ENCODE results near the gene ARL8A. TPM values are rescaled to one million over a fixed set of nuclear protein-coding genes. Genes with fewer than 3 reads are reported as not detected.
"Not testable (repeated sequence)": the region's sequence is repeated elsewhere in the genome, so short reads cannot be mapped to it uniquely, and the experiment has no call there.

The ARL8A gene
- total RNA-seq, 4 donors from 2014 or later, result 36.5 to 68.4 (median 41.3) TPM

GRCh38 chr1:202121006-202121405 is 23.5 kb downstream of the ARL8A start:
- intact Hi-C loops (cut with DNase I; ENCODE audit: low total_unique reads), result no loop called here
- TF ChIP-seq POLR2A (IDR thresholded peaks at IDR 0.05) (no peak), CTCF (IDR thresholded peaks at IDR 0.05) (no peak)
- DNase-seq (ENCODE audit: low spot score in 2 of 2), result no peak
- 60 to 61% methylated on average over 7 of the region's 7 CpGs for whole genome bisulfite sequencing, 2 donors
- H3K4me3 ChIP-seq (ENCODE audit: low read depth, poor library complexity, severe bottlenecking), result no peak overlapping the region

- H3K4me3 ChIP-seq (ENCODE audit: low read depth, poor library complexity, severe bottlenecking), result no peak overlapping the region
- no peak for DNase-seq (ENCODE audit: low spot score in 2 of 2)
- no peak for TF ChIP-seq POLR2A (IDR thresholded peaks at IDR 0.05)
- no peak for TF ChIP-seq CTCF (IDR thresholded peaks at IDR 0.05)
- WGBS, 2 donors, result 73 to 76% methylated on average over 10 of the region's 10 CpGs
- intact Hi-C loops (cut with DNase I; ENCODE audit: low total_unique reads), result loop anchor here (5.0 kb wide), 1 partner anchor 116 kb away; no protein-coding TSS in a partner anchor
Measured at GRCh38 chr1:202117898-202118371, 26.6 kb downstream of the ARL8A start.

GRCh38 chr1:202116287-202116686 is 28.2 kb downstream of the ARL8A start:
- TF ChIP-seq POLR2A (IDR thresholded peaks at IDR 0.05), result no peak
- TF ChIP-seq CTCF (IDR thresholded peaks at IDR 0.05), result no peak
- H3K4me3 ChIP-seq (ENCODE audit: low read depth, poor library complexity, severe bottlenecking), result no peak overlapping the region
- WGBS, 2 donors, result 97 to 98% methylated on average over 8 of the region's 8 CpGs
- intact Hi-C loops (cut with DNase I; ENCODE audit: low total_unique reads), result loop anchor here (5.0 kb wide), 1 partner anchor 114 kb away; no protein-coding TSS in a partner anchor
- no peak for DNase-seq (ENCODE audit: low spot score in 2 of 2)

GRCh38 chr1:202113690-202114300 is 30.7 kb downstream of the ARL8A start:
- no peak for DNase-seq (ENCODE audit: low spot score in 2 of 2)
- intact Hi-C loops (cut with DNase I; ENCODE audit: low total_unique reads), result no loop called here
- no peak overlapping the region for H3K4me3 ChIP-seq (ENCODE audit: low read depth, poor library complexity, severe bottlenecking)
- WGBS, 2 donors, result 49 to 52% methylated on average over 2 of the region's 2 CpGs
- TF ChIP-seq POLR2A (IDR thresholded peaks at IDR 0.05) (no peak), CTCF (IDR thresholded peaks at IDR 0.05) (no peak)

GRCh38 chr1:202112859-202113689 is 31.5 kb downstream of the ARL8A start:
- whole genome bisulfite sequencing, 2 donors, result 5 to 14% methylated on average over 5 of the region's 5 CpGs
- intact Hi-C loops (cut with DNase I; ENCODE audit: low total_unique reads), result no loop called here
- DNase-seq (ENCODE audit: low spot score in 2 of 2), result no peak
- TF ChIP-seq CTCF (IDR thresholded peaks at IDR 0.05) (no peak), POLR2A (IDR thresholded peaks at IDR 0.05) (no peak)
- no peak overlapping the region for H3K4me3 ChIP-seq (ENCODE audit: low read depth, poor library complexity, severe bottlenecking)

GRCh38 chr1:202111589-202111988 is 32.9 kb downstream of the ARL8A start:
- H3K4me3 ChIP-seq (ENCODE audit: low read depth, poor library complexity, severe bottlenecking); intact Hi-C loops (cut with DNase I; ENCODE audit: low total_unique reads); DNase-seq (ENCODE audit: low spot score in 2 of 2): not testable (repeated sequence)
- 81 to 92% methylated on average over 7 of the region's 7 CpGs for WGBS, 2 donors

Measured in lower leg skin (tissue), 4 donors.